HEK293T (cell line): ENCODE data around the gene ANAPC5.

Source experiments
- BHLHE40 ChIP-seq: fragments of 450-650 bp; IDR thresholded peaks from 2 replicates; pipeline ENCODE4 v1.6.1; 2016; ENCODE audit warnings: mild to moderate bottlenecking, moderate library complexity, borderline replicate concordance
- CTBP1 ChIP-seq: fragments of 450-650 bp; IDR thresholded peaks from 2 replicates; pipeline ENCODE4 v1.6.1; 2016; ENCODE audit warnings: borderline replicate concordance
- ELF4 ChIP-seq: fragments of 450-650 bp; IDR thresholded peaks from 2 replicates; pipeline ENCODE4 v1.6.1; 2017; ENCODE audit warnings: antibody characterized with exemption
- FOXA1 ChIP-seq: fragments of 450-650 bp; IDR thresholded peaks from 2 replicates; pipeline ENCODE4 v1.6.1; 2016; ENCODE audit warnings: mild to moderate bottlenecking
- FOXM1 ChIP-seq: fragments of 450-650 bp; IDR thresholded peaks from 2 replicates; pipeline ENCODE4 v1.6.1; 2017; ENCODE audit warnings: mild to moderate bottlenecking, borderline replicate concordance
- HDGF ChIP-seq: fragments of 450-650 bp; IDR thresholded peaks from 2 replicates; pipeline ENCODE4 v1.6.1; 2017; ENCODE audit warnings: antibody characterized with exemption, borderline replicate concordance
- SP1 ChIP-seq: fragments of 450-650 bp; IDR thresholded peaks from 2 replicates; pipeline ENCODE4 v1.6.1; 2017
- SUZ12 ChIP-seq: fragments of 450-650 bp; IDR thresholded peaks from 2 replicates; pipeline ENCODE4 v1.6.1; 2016; ENCODE audit warnings: mild to moderate bottlenecking
- TARDBP ChIP-seq: fragments of 450-650 bp; IDR thresholded peaks from 2 replicates; pipeline ENCODE4 v1.6.1; 2016

DNA sequence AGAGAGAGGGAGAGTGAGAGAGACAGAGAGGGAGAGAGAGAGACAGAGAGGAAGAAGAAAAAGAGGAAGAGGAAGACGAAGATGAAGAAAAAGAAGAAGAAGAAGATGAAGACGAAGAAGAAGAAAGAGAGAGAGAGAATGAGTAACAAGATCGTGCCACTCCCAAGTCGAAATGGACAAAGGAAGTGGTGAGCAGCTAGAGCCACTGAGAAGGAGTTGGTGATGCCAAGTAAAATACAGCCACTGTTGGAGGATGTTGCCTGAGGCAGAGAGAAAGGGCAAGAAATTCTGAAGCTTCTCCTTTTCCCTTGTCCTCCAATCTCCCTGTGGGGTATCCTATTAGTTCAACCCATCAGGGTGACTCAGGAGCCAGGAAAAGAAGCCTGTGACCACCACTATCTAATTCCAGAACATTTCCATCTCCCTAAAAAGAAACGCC lies 12.5 kb upstream of the ANAPC5 start:
- no peak for TF ChIP-seq TARDBP
- no peak for TF ChIP-seq CTBP1
- TF ChIP-seq SUZ12 = no peak
- TF ChIP-seq FOXM1 = no peak
- no peak for TF ChIP-seq SP1
- TF ChIP-seq ELF4 = no peak
- TF ChIP-seq HDGF = no peak
- TF ChIP-seq BHLHE40 = no peak
- TF ChIP-seq FOXA1 = no peak
